HG03045 (cell line): ENCODE data around the gene MRPL14.

Source experiments
- ATAC-seq: cut with Tn5 transposase; IDR thresholded peaks from one replicate; pipeline ENCODE4 v1.9.1; 2021; ENCODE audit warnings: mild to moderate bottlenecking, moderate library complexity; ENCODE audit not compliant: unreplicated experiment

MRPL14 gene

GRCh38 chr6:44126320-44127149, 717 bp downstream of the MRPL14 start:
- ATAC-seq, result peak; percentile 46

DNA sequence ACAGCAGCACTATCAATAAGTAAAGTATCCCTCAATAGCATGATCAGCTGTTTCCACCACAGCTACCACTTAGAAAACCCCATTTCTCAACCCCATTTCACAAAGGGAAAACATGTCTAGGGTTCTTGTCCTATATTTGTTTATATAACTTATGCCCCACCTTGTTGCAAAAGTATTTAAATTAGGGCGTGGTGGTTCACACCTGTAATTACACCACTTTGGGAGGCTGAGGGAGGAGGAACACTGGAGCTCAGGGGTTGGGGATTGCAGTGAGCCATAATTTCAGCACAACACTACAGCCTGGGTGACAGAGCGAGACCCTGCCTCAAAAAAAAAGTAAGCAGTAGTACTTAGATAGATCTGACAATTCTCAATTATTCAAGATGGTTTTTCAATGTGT, 3.7 kb downstream of the MRPL14 start:
- no peak for ATAC-seq

DNA sequence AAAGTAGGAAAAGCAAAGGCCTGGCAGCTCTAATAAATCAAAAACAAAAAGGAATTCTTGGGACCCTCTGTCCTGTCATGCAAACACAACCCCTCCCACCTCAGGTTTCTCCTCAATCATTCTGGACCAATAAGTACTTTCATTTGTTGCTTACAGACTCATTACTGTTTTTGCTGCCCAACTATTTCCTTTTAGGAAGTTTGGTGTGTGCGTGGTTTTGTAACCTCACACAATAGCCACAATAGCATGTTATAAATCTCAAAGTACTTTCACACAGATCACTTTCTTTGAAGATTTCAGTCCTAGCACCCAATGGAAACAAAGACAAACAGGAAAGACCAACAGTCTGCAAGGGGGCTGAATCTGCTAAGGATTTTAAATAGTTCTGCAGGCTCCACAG, 4.5 kb downstream of the MRPL14 start:
- no peak for ATAC-seq

- ATAC-seq, result no peak
Observed at GRCh38 chr6:44120692-44121443, 6.4 kb downstream of the MRPL14 start.

GRCh38 chr6:44119704-44120262, 7.5 kb downstream of the MRPL14 start:
- ATAC-seq, result no peak

- ATAC-seq, result no peak
Observed at GRCh38 chr6:44117397-44118128, 9.7 kb downstream of the MRPL14 start.

GRCh38 chr6:44116641-44117382, 10.4 kb downstream of the MRPL14 start:
- no peak for ATAC-seq

GRCh38 chr6:44115866-44116265, 11.4 kb downstream of the MRPL14 start:
- no peak for ATAC-seq

DNA sequence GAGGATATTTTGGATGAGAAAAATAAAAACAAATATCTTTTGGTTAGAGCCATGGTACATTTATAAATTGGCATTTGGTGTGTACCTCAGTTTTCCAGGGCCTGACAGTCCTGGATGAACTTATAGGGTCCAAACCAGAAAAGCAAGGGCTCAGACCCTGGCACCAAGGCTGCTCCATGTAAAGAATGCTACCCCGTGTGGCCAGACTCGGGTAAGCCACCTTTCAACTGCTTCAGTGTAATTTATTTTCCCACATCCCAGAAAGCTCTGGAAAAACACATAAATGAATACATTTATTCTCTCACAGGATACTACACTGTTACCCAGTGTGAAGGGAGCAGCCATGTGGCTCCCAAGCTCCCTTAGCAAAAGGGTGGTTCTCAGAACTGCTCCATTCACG, 13.8 kb downstream of the MRPL14 start:
- ATAC-seq, result no peak

DNA sequence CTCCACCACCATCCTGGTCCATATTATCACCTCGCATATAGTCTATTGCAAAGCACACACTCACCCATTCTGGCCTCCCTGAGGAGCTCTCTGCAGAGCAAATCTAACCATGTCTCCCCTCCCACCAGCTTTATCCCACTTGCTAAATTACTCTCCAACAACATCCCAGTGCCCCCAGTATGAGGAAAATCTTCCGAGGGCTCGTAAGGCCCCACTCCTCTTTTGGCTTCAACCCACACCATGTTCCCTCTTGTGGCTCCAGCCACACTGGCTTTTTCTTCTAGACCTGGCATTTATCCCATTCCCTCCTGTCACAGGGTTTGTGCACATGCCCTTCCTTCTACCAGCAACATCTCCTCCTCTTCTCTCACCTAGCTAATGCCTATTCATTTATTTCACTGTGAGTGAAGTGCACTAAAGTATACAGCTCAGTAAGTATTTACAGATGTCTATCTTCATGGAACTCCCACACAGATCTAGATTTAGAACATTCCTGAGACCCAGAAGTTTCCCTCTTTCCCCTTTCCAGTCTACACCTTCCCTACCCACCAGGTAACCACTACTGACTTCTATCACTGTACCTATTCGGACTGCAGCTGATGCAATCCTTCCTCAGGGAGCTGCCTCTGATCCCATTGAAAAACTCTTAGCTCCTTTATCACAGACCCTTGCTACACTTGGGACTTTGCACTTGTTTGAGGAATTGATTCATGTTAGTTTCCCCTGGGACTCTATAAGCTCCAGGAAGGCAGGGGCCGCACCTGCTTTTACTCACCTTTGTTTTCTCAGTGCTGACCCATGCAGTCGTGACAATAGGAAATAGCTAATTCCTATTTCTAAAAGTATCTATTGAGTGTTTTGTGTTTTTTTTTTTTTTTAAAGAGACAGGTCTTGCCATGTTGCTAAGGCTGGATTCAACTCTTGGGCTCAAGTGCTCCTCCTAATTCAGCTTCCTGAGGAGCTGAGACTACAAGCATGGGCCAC, 15.5 kb downstream of the MRPL14 start:
- no peak for ATAC-seq

- no peak for ATAC-seq
Observed at GRCh38 chr6:44110966-44111365, 16.3 kb downstream of the MRPL14 start.

GRCh38 chr6:44110005-44110676, 17.1 kb downstream of the MRPL14 start:
- no peak for ATAC-seq

DNA sequence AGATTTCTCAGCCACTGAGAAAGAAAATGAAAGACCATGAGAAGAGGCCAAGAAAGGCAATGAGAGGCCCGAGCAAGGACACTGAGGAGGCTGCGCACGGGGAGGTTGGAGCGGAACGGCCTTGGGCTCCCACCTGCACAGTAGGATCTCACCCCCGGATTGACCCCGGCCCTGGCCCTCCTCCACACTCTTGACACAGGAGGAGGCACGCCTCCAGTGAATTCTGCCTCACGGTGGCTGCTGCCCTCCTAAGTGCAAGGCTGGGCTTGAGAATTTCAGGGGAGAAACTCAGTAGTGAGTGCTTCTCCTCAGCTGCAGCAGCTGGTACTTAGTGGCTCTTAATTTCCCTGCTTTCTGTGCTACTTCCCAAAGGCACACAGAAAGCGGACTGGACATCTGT, 18.0 kb downstream of the MRPL14 start:
- ATAC-seq, result no peak

DNA sequence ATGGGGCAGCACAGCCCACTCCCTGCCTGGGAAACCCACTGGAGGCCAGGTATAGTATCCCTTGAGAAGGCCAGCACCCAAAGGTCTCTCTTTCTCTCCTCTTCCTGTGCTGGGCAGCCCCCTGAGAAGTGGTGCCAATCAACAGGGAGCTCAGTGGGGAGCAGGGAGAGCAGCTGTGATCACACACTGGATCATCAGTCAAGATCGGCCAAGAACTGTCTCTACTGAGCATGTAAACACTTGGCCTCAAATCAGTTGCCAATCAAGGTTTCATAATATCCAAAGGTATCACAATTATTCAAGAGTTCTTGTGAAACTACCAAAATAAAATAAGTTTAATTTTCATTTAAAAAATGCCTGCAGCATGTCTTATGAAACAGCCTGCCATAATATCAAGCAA, 18.8 kb downstream of the MRPL14 start:
- no peak for ATAC-seq

- no peak for ATAC-seq
Observed at GRCh38 chr6:44107017-44107416, 20.2 kb downstream of the MRPL14 start.

DNA sequence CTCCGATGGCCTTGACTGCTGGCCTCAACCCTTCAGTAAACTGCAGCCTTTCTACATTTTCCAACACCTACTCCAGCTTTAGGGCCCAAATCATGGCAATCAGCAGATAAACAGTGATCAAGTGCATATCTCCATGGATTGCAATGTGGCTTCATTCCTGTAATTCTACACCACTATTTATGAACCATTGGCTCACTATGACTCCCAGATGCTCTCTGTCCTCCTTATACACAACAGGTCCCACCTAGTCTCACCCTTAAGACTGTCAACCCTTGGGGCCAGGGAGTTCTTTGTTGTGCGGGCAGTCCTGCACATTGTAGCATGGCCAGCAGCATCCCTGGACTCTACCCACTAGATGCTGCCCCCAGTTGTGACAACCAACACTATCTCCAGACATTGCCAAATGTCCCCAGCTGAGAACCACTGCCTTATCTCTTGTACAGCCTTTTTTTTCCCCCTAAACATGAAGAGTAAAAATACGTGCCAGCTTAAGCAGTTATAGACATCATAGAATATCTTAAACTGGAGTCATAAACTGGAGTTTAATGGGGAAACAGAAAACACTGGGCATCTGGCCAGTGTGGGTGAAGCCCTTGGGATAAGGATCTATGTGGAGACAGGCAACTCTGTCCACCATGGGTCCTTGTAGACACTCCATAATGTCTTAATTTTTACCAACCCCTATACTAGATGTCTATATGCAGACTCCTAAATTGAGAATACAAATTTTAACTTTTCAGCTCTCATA, 21.1 kb downstream of the MRPL14 start:
- no peak for ATAC-seq

DNA sequence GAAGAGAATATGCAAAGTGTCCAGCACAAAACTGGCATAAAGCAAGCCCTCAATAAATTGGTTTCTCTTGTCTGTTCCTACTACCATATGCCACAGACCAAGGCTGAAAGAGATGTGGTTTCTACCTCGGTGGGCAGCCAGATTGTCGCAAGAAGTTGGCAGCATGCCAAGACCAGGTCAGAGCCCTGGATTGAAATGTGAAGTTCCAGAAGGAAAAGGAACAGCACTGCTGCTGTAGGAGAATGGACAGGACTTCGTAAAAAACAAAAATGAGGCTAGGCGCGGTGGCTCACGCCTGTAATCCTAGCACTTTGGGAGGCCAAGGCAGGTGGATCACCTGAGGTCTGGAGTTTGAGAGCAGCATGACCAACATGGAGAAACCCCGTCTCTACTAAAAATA, 22.1 kb downstream of the MRPL14 start:
- ATAC-seq, result no peak

DNA sequence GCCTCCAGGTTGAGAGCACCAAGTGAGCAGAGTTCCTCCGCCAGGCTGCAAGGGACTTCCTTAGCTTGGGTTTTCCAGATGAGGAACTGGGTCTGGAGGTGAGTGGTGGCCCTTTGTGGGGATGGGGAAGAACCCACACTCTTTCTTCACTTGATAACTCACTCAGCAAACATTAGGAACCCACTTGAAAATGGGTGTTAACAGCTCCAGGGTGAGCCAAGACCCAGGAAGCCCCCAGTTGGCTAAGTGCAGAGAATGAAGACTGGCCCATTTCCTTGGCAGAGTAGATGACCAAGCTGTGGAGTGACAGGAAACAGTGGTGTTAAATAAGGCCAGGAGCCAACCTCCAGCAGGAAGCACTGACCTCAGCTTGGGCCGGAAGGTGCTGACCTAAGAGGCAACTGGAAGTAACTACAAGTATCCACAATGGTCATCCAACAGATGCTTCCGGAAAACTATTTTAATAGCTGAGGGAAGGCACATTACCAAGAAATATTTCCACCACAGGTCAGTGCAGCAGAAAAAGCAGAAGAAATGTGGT, 22.7 kb downstream of the MRPL14 start:
- no peak for ATAC-seq
